IMR-90 (cell line): ENCODE results near the gene TFAM. TPM values are rescaled to one million over a fixed set of nuclear protein-coding genes. Genes with fewer than 3 reads are reported as not detected.

ENCODE experiments used
- ATAC-seq: fragments of 200-7000 bp; cut with Tn5 transposase; 2 replicates; pipeline ENCODE4 v1.9.1; 2020; ENCODE audit warnings: low read depth, mild to moderate bottlenecking, moderate library complexity
- BruUV-seq: library from RNA; stranded (reverse); fragments of 400-500 nt; replicated peaks from 2 replicates; lab custom pipeline; 2021; lab: Mats Ljungman, UMichigan
- CTCF ChIA-PET: fragments of 300-600 bp; formaldehyde crosslinking; extraction: SDS; loops from one replicate; lab custom pipeline; 2021; ENCODE audit warnings: antibody characterized with exemption; lab: Yijun Ruan, JAX
- POLR2A ChIA-PET: fragments of 300-600 bp; sonication (Branson Sonifier 250); formaldehyde crosslinking; loops from one replicate; lab custom pipeline; 2022; ENCODE audit warnings: antibody characterized with exemption; ENCODE audit not compliant: unreplicated experiment; lab: Charles Lee
- DNase-seq: peaks from one replicate; pipeline ENCODE4 v3.0.0; 2013
- H2AFZ ChIP-seq: replicated peaks from 2 replicates; pipeline ENCODE3; 2013; ENCODE audit warnings: low read length, mild to moderate bottlenecking; ENCODE audit not compliant: poor library complexity
- H2AK5ac ChIP-seq: 2 replicates; pipeline ENCODE4 v1.6.1; 2013; ENCODE audit warnings: low read depth, low read length, inconsistent platforms
- H2AK9ac ChIP-seq: replicated peaks from 2 replicates; pipeline ENCODE3; 2013; ENCODE audit warnings: mild to moderate bottlenecking, low read depth, low read length, moderate library complexity; ENCODE audit not compliant: poor library complexity
- H2BK120ac ChIP-seq: 2 replicates; pipeline ENCODE4 v1.6.1; 2013; ENCODE audit warnings: low read depth, low read length, inconsistent platforms
- H2BK15ac ChIP-seq: 3 replicates; pipeline ENCODE4 v1.6.1; 2013; ENCODE audit warnings: low read depth, low read length, inconsistent platforms
- H2BK20ac ChIP-seq: 2 replicates; pipeline ENCODE4 v1.6.1; 2013; ENCODE audit warnings: low read depth, mild to moderate bottlenecking, inconsistent platforms, low read length, moderate library complexity
- H2BK5ac ChIP-seq: 2 replicates; pipeline ENCODE4 v1.6.1; 2013; ENCODE audit warnings: mild to moderate bottlenecking, low read depth, low read length, inconsistent platforms; ENCODE audit not compliant: poor library complexity, severe bottlenecking
- H3K14ac ChIP-seq: replicated peaks from 2 replicates; pipeline ENCODE4 v1.6.1; 2013; ENCODE audit warnings: low read depth, low read length, inconsistent platforms
- H3K18ac ChIP-seq: 2 replicates; pipeline ENCODE4 v1.6.1; 2013; ENCODE audit warnings: low read depth, low read length, control low read depth
- H3K23ac ChIP-seq: 2 replicates; pipeline ENCODE4 v1.6.1; 2013; ENCODE audit warnings: low read depth, low read length, inconsistent platforms
- H3K27ac ChIP-seq: 2 replicates; pipeline ENCODE4 v1.5.1; 2013; ENCODE audit warnings: mild to moderate bottlenecking, control low read depth, low read length; ENCODE audit not compliant: insufficient read depth
- H3K27me3 ChIP-seq: 2 replicates; pipeline ENCODE4 v1.6.1; 2013; ENCODE audit warnings: low read length; ENCODE audit not compliant: control insufficient read depth, insufficient read depth
- H3K36me3 ChIP-seq: 2 replicates; pipeline ENCODE4 v1.6.1; 2013; ENCODE audit warnings: low read length, mixed read lengths; ENCODE audit not compliant: control insufficient read depth, insufficient read depth
- H3K4ac ChIP-seq: 2 replicates; pipeline ENCODE4 v1.6.1; 2013; ENCODE audit warnings: low read depth, low read length, inconsistent platforms
- H3K4me1 ChIP-seq: 2 replicates; pipeline ENCODE4 v1.6.1; 2013; ENCODE audit warnings: low read length, mixed read lengths; ENCODE audit not compliant: control insufficient read depth, insufficient read depth
- H3K4me2 ChIP-seq: 2 replicates; pipeline ENCODE4 v1.6.1; 2013; ENCODE audit warnings: low read depth, mild to moderate bottlenecking, control low read depth, low read length, moderate library complexity
- H3K4me3 ChIP-seq: 2 replicates; pipeline ENCODE4 v1.5.1; 2013; ENCODE audit warnings: low read depth, mild to moderate bottlenecking, control low read depth, low read length, moderate library complexity; ENCODE audit not compliant: insufficient read depth
- H3K56ac ChIP-seq: 2 replicates; pipeline ENCODE4 v1.6.1; 2013; ENCODE audit warnings: low read length, inconsistent platforms; ENCODE audit not compliant: insufficient read depth; ENCODE audit errors: extremely low read depth
- H3K79me1 ChIP-seq, 2 experiments: 2 replicates each; pipeline ENCODE4 v1.6.1; 2013; ENCODE audit warnings: low read length in 2 of 2, inconsistent platforms in 1 of 2, low read depth in 1 of 2
- H3K9ac ChIP-seq: 2 replicates; pipeline ENCODE4 v1.6.1; 2013; ENCODE audit warnings: low read depth, low read length, control low read depth
- H3K9me1 ChIP-seq: 2 replicates; pipeline ENCODE4 v1.6.1; 2013; ENCODE audit warnings: low read length, inconsistent platforms; ENCODE audit not compliant: insufficient read depth
- H3K9me3 ChIP-seq: 2 replicates; pipeline ENCODE4 v1.6.1; 2013; ENCODE audit warnings: low read length; ENCODE audit not compliant: control insufficient read depth, insufficient read depth
- H4K20me1 ChIP-seq: 2 replicates; pipeline ENCODE4 v1.6.1; 2013; ENCODE audit warnings: low read length, inconsistent platforms; ENCODE audit not compliant: insufficient read depth
- H4K5ac ChIP-seq: 2 replicates; pipeline ENCODE4 v1.6.1; 2013; ENCODE audit warnings: mild to moderate bottlenecking, low read depth, low read length, control low read depth
- H4K8ac ChIP-seq, 2 experiments: 2 replicates each; pipeline ENCODE4 v1.6.1; 2013; ENCODE audit warnings: low read depth in 2 of 2, low read length in 2 of 2, control low read depth in 1 of 2, inconsistent platforms in 1 of 2
- H4K91ac ChIP-seq: 2 replicates; pipeline ENCODE4 v1.6.1; 2013; ENCODE audit warnings: low read depth, low read length, inconsistent platforms; ENCODE audit not compliant: insufficient read depth
- FOS ChIP-seq: fragments of 150-350 bp; IDR thresholded peaks from 2 replicates; pipeline ENCODE4 v1.6.1; 2016; ENCODE audit warnings: low read depth, low read length
- MXI1 ChIP-seq: IDR thresholded peaks from 2 replicates; pipeline ENCODE4 v1.6.1; 2012; ENCODE audit warnings: low read depth, mild to moderate bottlenecking, low read length, moderate library complexity, borderline replicate concordance
- POLR2A ChIP-seq: IDR thresholded peaks from 2 replicates; pipeline ENCODE4 v1.6.1; 2012; ENCODE audit warnings: mild to moderate bottlenecking, low read depth, low read length
- SMC3 ChIP-seq: fragments of 150-350 bp; IDR thresholded peaks from 2 replicates; pipeline ENCODE4 v1.6.1; 2016; ENCODE audit warnings: low read depth, mild to moderate bottlenecking, antibody characterized with exemption, low read length, moderate library complexity
- USF2 ChIP-seq: fragments of 150-350 bp; IDR thresholded peaks from 2 replicates; pipeline ENCODE4 v1.6.1; 2017; ENCODE audit warnings: mild to moderate bottlenecking, antibody characterized with exemption, low read length, low read depth
- WGBS, 2 experiments: methylation state at CpG; one replicate each; pipeline versions ENCODE4 v1.1.5 to v1.1.7; 2013; ENCODE audit warnings: missing lambda C conversion rate in 2 of 2; ENCODE audit not compliant: insufficient read length in 1 of 2; ENCODE audit errors: extremely low coverage in 2 of 2; 5-methylcytosine and 5-hydroxymethylcytosine counted together
- dilution Hi-C: fragments of 300-500 bp; cut with HindIII; formaldehyde crosslinking; loops from one replicate; pipeline ENCODE4 v1.14.3; 2018; ENCODE audit warnings: low sequenced_read_pairs; ENCODE audit not compliant: unreplicated experiment
- in situ Hi-C: fragments of 300-500 bp; cut with MboI; formaldehyde crosslinking; loops from 3 replicates; pipeline ENCODE4 v1.14.3; 2019; ENCODE audit warnings: low sequenced_read_pairs, inconsistent platforms, mixed read lengths
- intact Hi-C: fragments of 100-400 bp; cut with micrococcal nuclease; formaldehyde crosslinking; loops from 2 replicates; pipeline ENCODE4 v1.10.0; 2022
- polyA plus RNA-seq, 3 experiments: library from polyadenylated mRNA; depleted of rRNA; stranded (reverse); fragments of >200 nt; gene quantifications; 2 replicates each; pipeline ENCODE4 v1.2.3, GENCODE V29; 2012; ENCODE audit warnings: low replicate concordance in 1 of 3
- total RNA-seq: library from RNA; depleted of rRNA; stranded (reverse); fragments of >200 nt; gene quantifications from 2 replicates; pipeline ENCODE4 v1.2.3, GENCODE V29; 2012

The TFAM gene
- total and polyA plus RNA-seq, 2 of the 4 experiments (the other 2 are of a cell fraction): 7.6 to 16.7 TPM

- Histone ChIP-seq H3K4me2 (no peak overlapping the region), H4K91ac (no peak overlapping the region), H3K9ac (no peak overlapping the region), H4K20me1 (no peaks in the 10 kb centered on the region; the same call in 1 of the 2 replicates), H2AK9ac (no peak overlapping the region), H2BK120ac (0 out of 2 replicates have a peak overlapping the region, but pooled peaks have one; percentile 10), H3K18ac (peak overlapping the region; percentile 26; the same call in 1 of the 2 replicates), H3K56ac (no peak overlapping the region), H2BK20ac (peak overlapping the region; percentile 50; the same call in 1 of the 2 replicates), H3K4me1 (peaks cover 14% of the 10 kb centered on the region), H2AK5ac (no peak overlapping the region), H4K8ac (no peak overlapping the region), H3K9me3 (no peaks in the 10 kb centered on the region), H3K27ac (no peak overlapping the region; the same call in 1 of the 2 replicates), H2BK5ac (no peak overlapping the region), H3K27me3 (no peaks in the 10 kb centered on the region), H3K14ac (no peak overlapping the region), H3K4ac (no peak overlapping the region), H3K23ac (no peak overlapping the region), H3K36me3 (no peaks in the 10 kb centered on the region), H3K4me3 (no peak overlapping the region), H3K9me1 (no peaks in the 10 kb centered on the region; the same call in 1 of the 2 replicates), H2AFZ (no peak overlapping the region), H3K79me1 (no peaks in the 10 kb centered on the region), H2BK15ac (no peak overlapping the region), H4K5ac (no peak overlapping the region)
- no peak for TF ChIP-seq USF2
- no peak for TF ChIP-seq FOS
- no peak for TF ChIP-seq POLR2A
- TF ChIP-seq MXI1: no peak
- TF ChIP-seq SMC3: no peak
- dilution Hi-C loops (no loop called here), in situ Hi-C loops (no loop called here), intact Hi-C loops (no loop called here)
- DNase-seq (no peak), ATAC-seq (no peak)
- WGBS, 2 experiments: 83 to 100% methylated on average over 1 of the region's 5 CpGs
- no TSS peak for BruUV-seq
- ChIA-PET POLR2A (no interaction called here), CTCF (no interaction called here)
Measured at GRCh38 chr10:58433571-58433970, 48.4 kb downstream of the TFAM start.
